ENCODE results near the gene FAHD2A. TPM values are rescaled to one million over a fixed set of nuclear protein-coding genes. Genes with fewer than 3 reads are reported as not detected.

FAHD2A gene
- total and polyA plus RNA-seq, 2 of the 8 experiments (the other 6 are each of a cell fraction or from before 2014, with no cell fraction given): 24.2 to 26.7 TPM

DNA sequence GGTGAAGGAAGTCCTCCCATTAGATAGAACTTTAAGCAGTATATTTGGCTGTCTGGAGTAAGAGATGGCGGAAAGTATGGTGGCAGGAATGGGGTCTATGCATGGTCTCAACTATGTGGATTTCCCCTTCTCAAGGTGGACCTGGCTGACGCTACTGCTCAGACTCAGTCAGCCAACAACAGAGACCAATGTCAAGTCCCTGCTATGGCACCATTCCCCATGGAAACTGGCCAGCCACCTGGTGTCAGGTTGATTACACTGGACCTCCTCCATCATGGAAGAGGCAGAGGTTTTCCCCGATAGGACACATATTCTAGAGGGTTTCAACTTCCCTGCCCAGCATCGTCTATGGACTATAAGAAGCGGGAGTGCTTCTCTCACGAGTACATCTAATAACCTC is 8.6 kb upstream of the FAHD2A start:
- Histone ChIP-seq H3K27ac (ENCODE audit: low read depth, low read length) (no peak overlapping the region), H3K4me2 (ENCODE audit: insufficient read depth in 1 of 2, low read depth in 2 of 2, low read length in 2 of 2) (no peak overlapping the region), H3K9me3 (ENCODE audit: insufficient read depth in 2 of 2, low read depth in 1 of 2, low read length in 1 of 2) (peaks cover 43 to 86% of the 10 kb centered on the region in 2 experiments), H3K23ac (ENCODE audit: insufficient read length) (no peak overlapping the region), H3K14ac (ENCODE audit: insufficient read length) (no peak overlapping the region), H2BK12ac (ENCODE audit: low read depth, low read length) (no peak overlapping the region), H2AK5ac (ENCODE audit: low read depth, low read length) (no peak overlapping the region), H2AFZ (ENCODE audit: low read length) (no peak overlapping the region), H2BK15ac (ENCODE audit: low read length) (no peak overlapping the region), H3K23me2 (ENCODE audit: low read depth, low read length) (no peaks in the 10 kb centered on the region), H2BK5ac (ENCODE audit: low read depth, low read length) (no peak overlapping the region), H3K56ac (replicated peaks; ENCODE audit: insufficient read length, low read depth, low read length) (no peak overlapping the region), H3K36me3 (ENCODE audit: control insufficient read depth in 2 of 4, insufficient read depth in 4 of 4, low read length in 3 of 4) (no peaks in the 10 kb centered on the region), H4K20me1 (replicated peaks in 1 of 2; ENCODE audit: control insufficient read depth in 1 of 2, insufficient read depth in 2 of 2, low read length in 2 of 2) (no peaks in the 10 kb centered on the region), H3K4me3 (ENCODE audit: extremely low read depth in 1 of 4, insufficient read depth in 2 of 4, low read depth in 3 of 4, low read length in 4 of 4) (no peak overlapping the region), H4K8ac (ENCODE audit: extremely low read depth, insufficient read depth, low read length) (no peak overlapping the region), H2BK120ac (replicated peaks; ENCODE audit: low read depth, low read length) (no peak overlapping the region), H4K5ac (ENCODE audit: insufficient read length, low read depth, low read length) (no peak overlapping the region), H3K79me2 (ENCODE audit: control insufficient read depth in 1 of 2, insufficient read depth in 2 of 2, low read length in 2 of 2) (no peaks in the 10 kb centered on the region), H2BK20ac (ENCODE audit: low read length) (no peak overlapping the region), H3K4me1 (replicated peaks in 1 of 4; ENCODE audit: control insufficient read depth in 3 of 4, insufficient read depth in 4 of 4, low read length in 3 of 4) (no peaks in the 10 kb centered on the region; a peak in 1 of 7 replicates), H3K27me3 (replicated peaks in 1 of 4; ENCODE audit: control insufficient read depth in 3 of 4, extremely low read depth in 1 of 4, insufficient read depth in 3 of 4, low read length in 3 of 4) (no peaks in the 10 kb centered on the region; a peak in 1 of 7 replicates), H3K4ac (replicated peaks; ENCODE audit: insufficient read length, low read depth, low read length) (no peak overlapping the region), H3K9ac (replicated peaks in 1 of 4; ENCODE audit: extremely low read depth in 1 of 4, low read depth in 3 of 4, low read length in 3 of 4) (no peak overlapping the region), H3K79me1 (ENCODE audit: low read depth, low read length) (no peaks in the 10 kb centered on the region), H3K18ac (ENCODE audit: extremely low read depth, low read length) (no peak overlapping the region), H4K91ac (replicated peaks; ENCODE audit: insufficient read length, low read length) (no peak overlapping the region)
- WGBS, 2 experiments (ENCODE audit: extremely low coverage in 1 of 2, insufficient coverage in 1 of 2, insufficient read length in 1 of 2, insufficient replicate concordance in 2 of 2, low coverage in 1 of 2, low lambda C conversion rate in 2 of 2, missing lambda C conversion rate in 1 of 2): 91% methylated on average over 6 of the region's 6 CpGs; no CpG with 5 or more reads in 1 of the 2 experiments
- ChIA-PET CTCF (ENCODE audit: partially characterized antibody) (interaction anchor here (1.4 kb wide), 1 partner anchor 13 kb away, joined by 4 read pairs; no protein-coding TSS in a partner anchor), POLR2A (ENCODE audit: partially characterized antibody) (no interaction called here)
- FAIRE-seq (no peak), DNase-seq (ENCODE audit: low read depth in 1 of 2, low spot score in 2 of 2) (no peak)
- TF ChIP-seq USF2 (IDR thresholded peaks at IDR 0.05; ENCODE audit: low read length) (no peak), RBBP5 (IDR thresholded peaks at IDR 0.05; ENCODE audit: borderline replicate concordance, low read depth, low read length) (no peak), HDAC2 (IDR thresholded peaks at IDR 0.05; ENCODE audit: borderline replicate concordance in 1 of 2, low read depth in 2 of 2, low read length in 2 of 2) (no peak), NRF1 (IDR thresholded peaks at IDR 0.05; ENCODE audit: low read depth, low read length) (no peak), KDM5A (IDR thresholded peaks at IDR 0.05; ENCODE audit: low read length) (no peak), YY1 (IDR thresholded peaks at IDR 0.05; ENCODE audit: low read depth, low read length) (no peak), POLR2A (IDR thresholded peaks at IDR 0.05; ENCODE audit: control extremely low read depth in 1 of 2, low read depth in 2 of 2, low read length in 2 of 2) (no peak), CHD2 (IDR thresholded peaks at IDR 0.05; ENCODE audit: low read length) (no peak)
